GM21717 (cell line): Measurements from ENCODE around the gene CEMIP2.
"Not testable (repeated sequence)": the region's sequence is repeated elsewhere in the genome, so short reads cannot be mapped to it uniquely, and the experiment has no call there.

Experiments used
- ATAC-seq: cut with Tn5 transposase; IDR thresholded peaks from one replicate; pipeline ENCODE4 v1.9.1; 2021; ENCODE audit warnings: mild to moderate bottlenecking, moderate library complexity; ENCODE audit not compliant: unreplicated experiment

The CEMIP2 gene

GRCh38 chr9:71719562-71719961 lies 48.8 kb downstream of the CEMIP2 start:
- no peak for ATAC-seq

GRCh38 chr9:71719088-71719487 lies 49.2 kb downstream of the CEMIP2 start:
- ATAC-seq, result no peak

- ATAC-seq, result no peak
Measured at GRCh38 chr9:71716138-71716909, 52.0 kb downstream of the CEMIP2 start.

- no peak for ATAC-seq
Measured at GRCh38 chr9:71710856-71711255, 57.5 kb downstream of the CEMIP2 start.

- ATAC-seq, result no peak
Measured at GRCh38 chr9:71710201-71710600, 58.1 kb downstream of the CEMIP2 start.

GRCh38 chr9:71709384-71709783 lies 58.9 kb downstream of the CEMIP2 start:
- ATAC-seq, result no peak

GRCh38 chr9:71706176-71706575 lies 62.1 kb downstream of the CEMIP2 start:
- no peak for ATAC-seq

GRCh38 chr9:71704796-71705195 lies 63.5 kb downstream of the CEMIP2 start:
- no peak for ATAC-seq

GRCh38 chr9:71703172-71703872 lies 65.0 kb downstream of the CEMIP2 start:
- no peak for ATAC-seq

GRCh38 chr9:71697882-71698281 lies 70.4 kb downstream of the CEMIP2 start:
- ATAC-seq, result no peak

- no peak for ATAC-seq
Measured at GRCh38 chr9:71694332-71694731, 74.0 kb downstream of the CEMIP2 start.

GRCh38 chr9:71693607-71694006 lies 74.7 kb downstream of the CEMIP2 start:
- no peak for ATAC-seq

GRCh38 chr9:71692337-71692736 lies 76.0 kb downstream of the CEMIP2 start:
- ATAC-seq, result no peak

- not testable (repeated sequence) for ATAC-seq
Measured at GRCh38 chr9:71691576-71691975, 76.7 kb downstream of the CEMIP2 start.

GRCh38 chr9:71690689-71691435 lies 77.5 kb downstream of the CEMIP2 start:
- no peak for ATAC-seq

GRCh38 chr9:71690063-71690688 lies 78.1 kb downstream of the CEMIP2 start:
- ATAC-seq, result no peak

GRCh38 chr9:71687676-71688075 lies 80.6 kb downstream of the CEMIP2 start:
- no peak for ATAC-seq

- no peak for ATAC-seq
Measured at GRCh38 chr9:71685988-71686387, 82.3 kb downstream of the CEMIP2 start.

GRCh38 chr9:71685394-71685793 lies 82.9 kb downstream of the CEMIP2 start:
- ATAC-seq, result no peak

GRCh38 chr9:71684566-71684965 lies 83.7 kb downstream of the CEMIP2 start:
- ATAC-seq, result no peak

- no peak for ATAC-seq
Measured at GRCh38 chr9:71683598-71684235, 84.6 kb downstream of the CEMIP2 start.
